ENCODE data around the gene GPR65.

Gene GPR65

DNA sequence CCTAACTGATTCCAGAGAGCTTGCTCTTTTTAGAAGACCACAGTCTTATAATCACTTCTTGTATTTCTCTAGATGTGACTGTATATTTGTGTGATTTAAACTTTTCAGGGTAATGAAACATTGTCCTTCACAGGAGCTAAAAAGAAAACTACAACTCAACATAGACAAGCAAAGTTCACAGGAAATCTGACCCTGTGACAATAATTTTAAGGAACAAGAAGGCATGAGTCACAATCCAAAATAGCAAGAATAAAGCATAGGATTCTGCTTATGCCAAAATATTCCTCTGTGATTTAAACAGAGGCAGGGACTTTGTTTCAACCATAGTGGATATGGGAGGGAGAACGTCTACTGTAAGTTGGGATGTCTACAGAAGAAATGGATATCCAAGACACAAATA is 44.3 kb downstream of the GPR65 start:
- in situ Hi-C loops (cut with MboI; ENCODE audit: low sequenced_read_pairs, unreplicated experiment) = no loop called here
- TF ChIP-seq, protein P1, sequence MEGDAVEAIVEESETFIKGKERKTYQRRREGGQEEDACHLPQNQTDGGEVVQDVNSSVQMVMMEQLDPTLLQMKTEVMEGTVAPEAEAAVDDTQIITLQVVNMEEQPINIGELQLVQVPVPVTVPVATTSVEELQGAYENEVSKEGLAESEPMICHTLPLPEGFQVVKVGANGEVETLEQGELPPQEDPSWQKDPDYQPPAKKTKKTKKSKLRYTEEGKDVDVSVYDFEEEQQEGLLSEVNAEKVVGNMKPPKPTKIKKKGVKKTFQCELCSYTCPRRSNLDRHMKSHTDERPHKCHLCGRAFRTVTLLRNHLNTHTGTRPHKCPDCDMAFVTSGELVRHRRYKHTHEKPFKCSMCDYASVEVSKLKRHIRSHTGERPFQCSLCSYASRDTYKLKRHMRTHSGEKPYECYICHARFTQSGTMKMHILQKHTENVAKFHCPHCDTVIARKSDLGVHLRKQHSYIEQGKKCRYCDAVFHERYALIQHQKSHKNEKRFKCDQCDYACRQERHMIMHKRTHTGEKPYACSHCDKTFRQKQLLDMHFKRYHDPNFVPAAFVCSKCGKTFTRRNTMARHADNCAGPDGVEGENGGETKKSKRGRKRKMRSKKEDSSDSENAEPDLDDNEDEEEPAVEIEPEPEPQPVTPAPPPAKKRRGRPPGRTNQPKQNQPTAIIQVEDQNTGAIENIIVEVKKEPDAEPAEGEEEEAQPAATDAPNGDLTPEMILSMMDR (IDR thresholded peaks at IDR 0.05; ENCODE audit: borderline replicate concordance, control extremely low read depth, extremely low read depth, insufficient read depth, missing control alignments) = no peak
- DNase-seq (ENCODE audit: low spot score) = no peak

DNA sequence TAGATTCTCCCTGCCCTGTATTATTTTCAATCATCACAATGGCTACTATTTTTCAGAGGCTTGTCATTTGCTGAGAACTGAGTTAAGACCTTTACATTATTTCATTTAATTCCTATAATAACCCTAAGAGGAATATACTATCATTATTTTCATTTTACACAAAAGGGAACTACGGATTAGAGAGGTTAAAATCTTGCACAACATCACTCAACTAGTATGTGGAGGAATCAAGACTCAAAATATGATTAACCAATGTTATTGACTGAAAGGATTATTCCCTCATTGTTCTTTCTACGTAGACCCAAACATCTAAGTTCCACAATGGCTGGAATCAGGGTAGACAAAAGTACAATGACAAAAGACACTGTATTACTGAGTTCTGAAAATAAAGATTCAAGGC is 45.0 kb downstream of the GPR65 start:
- TF ChIP-seq, protein P1 (IDR thresholded peaks at IDR 0.05; ENCODE audit: borderline replicate concordance, control extremely low read depth, extremely low read depth, insufficient read depth, missing control alignments) = no peak
- in situ Hi-C loops (cut with MboI; ENCODE audit: low sequenced_read_pairs, unreplicated experiment) = no loop called here
- DNase-seq (ENCODE audit: low spot score) = no peak

DNA sequence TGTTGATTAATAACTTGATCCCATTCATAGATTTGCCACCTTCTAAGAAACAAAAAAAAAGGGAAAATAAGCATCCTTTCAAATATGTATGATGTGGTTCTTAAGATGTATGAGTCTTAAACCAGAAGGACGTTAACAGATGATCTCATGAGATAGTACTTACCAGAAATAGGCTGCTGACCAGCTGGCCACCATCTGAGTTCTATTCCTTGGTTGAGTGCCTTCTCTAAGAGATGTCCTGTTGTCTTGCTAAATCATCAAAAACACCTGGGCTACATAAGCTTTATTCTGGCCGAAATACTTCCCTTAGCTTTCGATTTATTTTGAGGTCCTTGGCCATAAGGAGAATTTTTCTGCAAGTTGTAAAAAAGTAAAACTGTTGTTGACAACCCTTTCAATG is 55.6 kb downstream of the GPR65 start:
- TF ChIP-seq, protein P1 (IDR thresholded peaks at IDR 0.05; ENCODE audit: borderline replicate concordance, control extremely low read depth, extremely low read depth, insufficient read depth, missing control alignments) = no peak
- in situ Hi-C loops (cut with MboI; ENCODE audit: low sequenced_read_pairs, unreplicated experiment) = no loop called here
- no peak for DNase-seq (ENCODE audit: low spot score)

DNA sequence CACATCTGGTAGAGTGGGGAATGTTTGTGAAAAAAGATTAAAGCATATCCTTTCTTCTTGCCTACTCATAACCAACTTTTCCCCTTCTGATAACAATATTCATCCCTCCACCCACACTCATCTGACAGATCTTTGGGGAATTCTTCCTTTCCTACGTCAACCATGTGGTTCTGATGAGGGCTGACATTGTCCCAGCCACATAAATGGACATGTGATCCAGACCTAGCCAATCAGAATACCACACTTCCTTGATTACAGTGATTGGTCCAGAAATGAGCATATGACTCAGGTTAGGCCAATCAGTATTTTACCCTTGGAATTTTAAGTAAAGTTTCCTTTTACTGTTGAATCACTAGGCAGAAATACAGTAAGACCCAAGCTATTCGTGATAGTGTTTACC is 58.9 kb downstream of the GPR65 start:
- TF ChIP-seq, protein P1 (IDR thresholded peaks at IDR 0.05; ENCODE audit: borderline replicate concordance, control extremely low read depth, extremely low read depth, insufficient read depth, missing control alignments) = no peak
- no peak for DNase-seq (ENCODE audit: low spot score)
- in situ Hi-C loops (cut with MboI; ENCODE audit: low sequenced_read_pairs, unreplicated experiment) = no loop called here

Data from GM13976 (cell line).